Measurements from ENCODE around the gene COL1A1. TPM values are rescaled to one million over a fixed set of nuclear protein-coding genes. Genes with fewer than 3 reads are reported as not detected.

Gene COL1A1
- total and polyA plus RNA-seq, 2 experiments from 2014 or later = 1,063 to 6,071 TPM

DNA sequence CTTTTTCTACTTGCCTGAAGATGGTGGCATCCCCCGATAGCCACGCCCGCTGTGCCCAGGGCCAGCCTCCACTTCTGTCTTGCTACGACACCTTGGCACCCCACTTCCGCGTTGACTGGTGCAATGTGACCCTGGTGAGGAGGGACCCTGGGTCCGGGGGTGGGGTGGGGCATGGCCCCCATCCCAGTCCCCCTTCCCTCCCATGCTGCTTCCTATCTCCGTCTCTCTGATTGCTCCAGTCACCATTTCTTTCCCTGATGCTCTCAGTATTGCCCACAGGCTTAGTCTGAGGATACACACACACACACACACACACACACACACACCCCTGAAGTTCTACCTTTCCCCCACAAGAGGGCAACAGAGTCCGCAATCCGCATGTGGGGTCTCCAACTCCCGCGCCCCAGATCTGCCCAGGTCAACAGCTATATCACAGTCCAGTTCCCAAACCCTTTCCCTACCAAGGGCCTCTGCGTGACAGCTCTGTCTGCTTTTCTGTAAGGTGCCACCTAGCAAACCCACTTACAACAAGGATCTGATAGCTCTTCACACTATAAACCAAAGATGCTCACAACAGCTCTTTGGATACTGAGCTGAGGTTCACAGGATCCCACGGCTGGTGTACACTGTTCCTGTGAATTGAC lies 32.2 kb downstream of the COL1A1 start:
- no peaks in the 10 kb centered on the region for H3K27me3 ChIP-seq
- whole genome bisulfite sequencing (ENCODE audit: low lambda C conversion rate, missing lambda C conversion rate) = 39% methylated on average over 11 of the region's 14 CpGs
- H3K4me1 ChIP-seq (ENCODE audit: insufficient read depth) = peaks cover 8% of the 10 kb centered on the region
- no peaks in the 10 kb centered on the region for H3K9me2 ChIP-seq (replicated peaks; ENCODE audit: insufficient read depth)
- no peaks in the 10 kb centered on the region for H3K36me3 ChIP-seq (replicated peaks; ENCODE audit: insufficient read depth, low read depth)
- no peaks in the 10 kb centered on the region for H3K9me3 ChIP-seq (ENCODE audit: low read depth)
- no peaks in the 10 kb centered on the region for H4K20me1 ChIP-seq (ENCODE audit: insufficient read depth, poor library complexity, severe bottlenecking)
- TF ChIP-seq, protein P1, sequence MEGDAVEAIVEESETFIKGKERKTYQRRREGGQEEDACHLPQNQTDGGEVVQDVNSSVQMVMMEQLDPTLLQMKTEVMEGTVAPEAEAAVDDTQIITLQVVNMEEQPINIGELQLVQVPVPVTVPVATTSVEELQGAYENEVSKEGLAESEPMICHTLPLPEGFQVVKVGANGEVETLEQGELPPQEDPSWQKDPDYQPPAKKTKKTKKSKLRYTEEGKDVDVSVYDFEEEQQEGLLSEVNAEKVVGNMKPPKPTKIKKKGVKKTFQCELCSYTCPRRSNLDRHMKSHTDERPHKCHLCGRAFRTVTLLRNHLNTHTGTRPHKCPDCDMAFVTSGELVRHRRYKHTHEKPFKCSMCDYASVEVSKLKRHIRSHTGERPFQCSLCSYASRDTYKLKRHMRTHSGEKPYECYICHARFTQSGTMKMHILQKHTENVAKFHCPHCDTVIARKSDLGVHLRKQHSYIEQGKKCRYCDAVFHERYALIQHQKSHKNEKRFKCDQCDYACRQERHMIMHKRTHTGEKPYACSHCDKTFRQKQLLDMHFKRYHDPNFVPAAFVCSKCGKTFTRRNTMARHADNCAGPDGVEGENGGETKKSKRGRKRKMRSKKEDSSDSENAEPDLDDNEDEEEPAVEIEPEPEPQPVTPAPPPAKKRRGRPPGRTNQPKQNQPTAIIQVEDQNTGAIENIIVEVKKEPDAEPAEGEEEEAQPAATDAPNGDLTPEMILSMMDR (IDR thresholded peaks at IDR 0.05; ENCODE audit: poor library complexity) = peak; percentile 90
- no peak for TF ChIP-seq EZH2phosphoT487 (IDR thresholded peaks at IDR 0.05; ENCODE audit: low read depth, severe bottlenecking, unreplicated experiment)
- H3K79me2 ChIP-seq = no peaks in the 10 kb centered on the region
- H3K27ac ChIP-seq = no peak overlapping the region
- DNase-seq (ENCODE audit: low spot score) = peak; percentile 76
- H3K4me2 ChIP-seq = no peak overlapping the region
- H3K4me3 ChIP-seq = no peak overlapping the region
- no peak overlapping the region for H2AFZ ChIP-seq

GRCh38 chr17:50168319-50168718 lies 33.1 kb downstream of the COL1A1 start:
- Histone ChIP-seq H2AFZ (no peak overlapping the region), H3K4me1 (ENCODE audit: insufficient read depth) (peaks cover 8% of the 10 kb centered on the region)
- 91% methylated on average over 11 of the region's 13 CpGs for WGBS (ENCODE audit: low lambda C conversion rate, missing lambda C conversion rate)

DNA sequence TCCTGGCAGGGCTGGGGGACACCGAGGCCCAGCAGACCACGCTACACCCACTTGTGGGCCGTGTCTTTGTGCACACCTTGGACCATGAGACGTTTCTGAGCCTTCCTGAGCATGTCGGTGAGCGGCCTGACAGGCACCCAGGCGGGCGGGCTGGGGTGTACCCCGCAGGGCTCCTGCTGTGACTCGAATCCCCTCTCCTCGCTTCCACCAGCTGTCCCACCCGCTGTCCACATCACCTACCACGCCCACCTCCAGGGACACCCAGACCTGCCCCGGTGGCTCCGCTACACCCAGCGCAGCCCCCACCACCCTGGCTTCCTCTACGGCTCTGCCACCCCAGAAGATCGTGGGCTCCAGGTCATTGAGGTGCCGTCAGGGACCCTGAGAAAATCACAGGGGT lies 34.1 kb downstream of the COL1A1 start:
- TF ChIP-seq EZH2phosphoT487 (IDR thresholded peaks at IDR 0.05; ENCODE audit: low read depth, severe bottlenecking, unreplicated experiment) (no peak), EZH2 (IDR thresholded peaks at IDR 0.05; ENCODE audit: borderline replicate concordance) (no peak)
- TF ChIP-seq, protein P1 (IDR thresholded peaks at IDR 0.05; ENCODE audit: poor library complexity) = no peak
- Histone ChIP-seq H3K9me2 (replicated peaks; ENCODE audit: insufficient read depth) (no peaks in the 10 kb centered on the region), H3K36me3 (replicated peaks; ENCODE audit: insufficient read depth, low read depth) (no peaks in the 10 kb centered on the region), H3K79me2 (no peaks in the 10 kb centered on the region), H3K27ac (no peak overlapping the region), H3K4me3 (no peak overlapping the region), H3K4me1 (ENCODE audit: insufficient read depth) (no peaks in the 10 kb centered on the region), H3K4me2 (no peak overlapping the region), H3K9me3 (ENCODE audit: low read depth) (no peaks in the 10 kb centered on the region), H3K27me3 (no peaks in the 10 kb centered on the region), H4K20me1 (ENCODE audit: insufficient read depth, poor library complexity, severe bottlenecking) (no peaks in the 10 kb centered on the region), H2AFZ (no peak overlapping the region)
- 89% methylated on average over 17 of the region's 19 CpGs for WGBS (ENCODE audit: low lambda C conversion rate, missing lambda C conversion rate)
- no peak for DNase-seq (ENCODE audit: low spot score)

More at GRCh38 chr17:50168319-50168718, 33.1 kb downstream of the COL1A1 start:
- Histone ChIP-seq H3K27me3 (no peaks in the 10 kb centered on the region), H3K4me3 (no peak overlapping the region), H3K9me2 (replicated peaks; ENCODE audit: insufficient read depth) (no peaks in the 10 kb centered on the region), H3K36me3 (replicated peaks; ENCODE audit: insufficient read depth, low read depth) (no peaks in the 10 kb centered on the region), H3K9me3 (ENCODE audit: low read depth) (no peaks in the 10 kb centered on the region), H4K20me1 (ENCODE audit: insufficient read depth, poor library complexity, severe bottlenecking) (no peaks in the 10 kb centered on the region), H3K27ac (no peak overlapping the region), H3K79me2 (no peaks in the 10 kb centered on the region), H3K4me2 (no peak overlapping the region)
- no peak for DNase-seq (ENCODE audit: low spot score)
- TF ChIP-seq EZH2phosphoT487 (IDR thresholded peaks at IDR 0.05; ENCODE audit: low read depth, severe bottlenecking, unreplicated experiment) (no peak), EZH2 (IDR thresholded peaks at IDR 0.05; ENCODE audit: borderline replicate concordance) (no peak)
- TF ChIP-seq, protein P1 (IDR thresholded peaks at IDR 0.05; ENCODE audit: poor library complexity) = no peak

Data from hepatocyte (in vitro differentiated cells).